HepG2 (cell line): ENCODE measurements around the gene DBN1. TPM values are rescaled to one million over a fixed set of nuclear protein-coding genes. Genes with fewer than 3 reads are reported as not detected.

ENCODE experiments used
- ESRRA ChIP-seq: sonication (generic); formaldehyde crosslinking; IDR thresholded peaks from 2 replicates; pipeline ENCODE4 v1.5.1; 2020; ENCODE audit warnings: mild to moderate bottlenecking, low read depth, missing genetic modification reagents
- FOXO4 ChIP-seq: sonication (generic); formaldehyde crosslinking; conservative IDR thresholded peaks from 2 replicates; pipeline ENCODE4 v1.8.1; 2023; ENCODE audit warnings: missing genetic modification reagents
- GABPB1 ChIP-seq: IDR thresholded peaks from 2 replicates; pipeline ENCODE4 v1.6.1; 2016; ENCODE audit warnings: mild to moderate bottlenecking, missing genetic modification reagents, moderate library complexity, missing compliant biosample characterization
- HNRNPH1 ChIP-seq: fragments of 200-400 bp; formaldehyde crosslinking; optimal IDR thresholded peaks from 2 replicates; pipeline ENCODE3; 2017; ENCODE audit warnings: mild to moderate bottlenecking, low read depth, low read length
- JUN ChIP-seq: sonication (generic); formaldehyde crosslinking; IDR thresholded peaks from 2 replicates; pipeline ENCODE4 v1.4.0; 2020; ENCODE audit warnings: mild to moderate bottlenecking, missing genetic modification reagents
- MXD4 ChIP-seq: IDR thresholded peaks from 2 replicates; pipeline ENCODE4 v1.6.1; 2016; ENCODE audit warnings: mild to moderate bottlenecking, missing biosample characterization, missing genetic modification reagents
- NCOR1 ChIP-seq: fragments of 200-600 bp; sonication (generic); IDR thresholded peaks from 2 replicates; pipeline ENCODE4 v1.7.0; 2017; ENCODE audit warnings: antibody characterized with exemption, low read length, borderline replicate concordance
- NFE2 ChIP-seq: sonication (generic); formaldehyde crosslinking; IDR thresholded peaks from 2 replicates; pipeline ENCODE4 v1.4.0; 2020; ENCODE audit warnings: missing genetic modification reagents
- NR1H2 ChIP-seq: sonication (generic); formaldehyde crosslinking; IDR thresholded peaks from 2 replicates; pipeline ENCODE4 v1.8.1; 2022; ENCODE audit warnings: low read depth, missing genetic modification reagents, borderline replicate concordance
- POLR2AphosphoS2 ChIP-seq: IDR thresholded peaks from 2 replicates; pipeline ENCODE4 v1.6.1; 2011; ENCODE audit warnings: low read depth, low read length, improper control_type of control experiment
- STAT6 ChIP-seq: sonication (generic); formaldehyde crosslinking; IDR thresholded peaks from 2 replicates; pipeline ENCODE4 v1.4.0; 2020; ENCODE audit warnings: missing genetic modification reagents, mild to moderate bottlenecking, borderline replicate concordance
- XBP1 ChIP-seq: sonication (generic); formaldehyde crosslinking; IDR thresholded peaks from 2 replicates; pipeline ENCODE4 v1.5.0; 2020; ENCODE audit warnings: missing genetic modification reagents
- ZBTB7A ChIP-seq: sonication (generic); formaldehyde crosslinking; IDR thresholded peaks from 2 replicates; pipeline ENCODE4 v1.8.0; 2022; ENCODE audit warnings: mild to moderate bottlenecking, missing genetic modification reagents
- ZC3H13 ChIP-seq: sonication (generic); formaldehyde crosslinking; IDR thresholded peaks from 2 replicates; pipeline ENCODE4 v1.8.1; 2023; ENCODE audit warnings: mild to moderate bottlenecking, missing genetic modification reagents, moderate library complexity
- ZNF264 ChIP-seq: sonication (generic); formaldehyde crosslinking; IDR thresholded peaks from 2 replicates; pipeline ENCODE4 v1.4.0; 2020; ENCODE audit warnings: missing genetic modification reagents
- ZNF34 ChIP-seq: sonication (generic); formaldehyde crosslinking; IDR thresholded peaks from 2 replicates; pipeline ENCODE4 v1.4.0; 2020; ENCODE audit warnings: mild to moderate bottlenecking, missing genetic modification reagents, borderline replicate concordance
- ZNF446 ChIP-seq: sonication (generic); formaldehyde crosslinking; IDR thresholded peaks from 2 replicates; pipeline ENCODE4 v1.5.0; 2020; ENCODE audit warnings: mild to moderate bottlenecking, missing genetic modification reagents
- ZNF761 ChIP-seq: sonication (generic); formaldehyde crosslinking; conservative IDR thresholded peaks from 2 replicates; pipeline ENCODE4 v1.4.0; 2020; ENCODE audit warnings: mild to moderate bottlenecking, missing genetic modification reagents
- ZNF850 ChIP-seq: sonication (generic); formaldehyde crosslinking; conservative IDR thresholded peaks from 2 replicates; pipeline ENCODE4 v1.9.0; 2021; ENCODE audit warnings: mild to moderate bottlenecking, missing genetic modification reagents
- ZUFSP ChIP-seq: sonication (generic); formaldehyde crosslinking; IDR thresholded peaks from 2 replicates; pipeline ENCODE4 v1.9.0; 2021; ENCODE audit warnings: missing genetic modification reagents, mild to moderate bottlenecking, borderline replicate concordance
- ZXDC ChIP-seq: sonication (generic); formaldehyde crosslinking; IDR thresholded peaks from 2 replicates; pipeline ENCODE4 v1.5.0; 2020; ENCODE audit warnings: mild to moderate bottlenecking, missing genetic modification reagents
- polyA plus RNA-seq, 8 experiments: library from polyadenylated mRNA; depleted of rRNA in 3 of 8; stranded (reverse) in 7 of 8; unstranded in 1 of 8; fragments of >200 nt; fragmentation: Illumina TruSeq in 4 of 8; extraction: Trizol in 4 of 8; gene quantifications; 2 replicates each; pipeline versions ENCODE4 v1.2.1 to v1.2.3, GENCODE V29; 2011 to 2016; ENCODE audit warnings: low read depth in 4 of 8, missing spikeins in 1 of 8, mixed read lengths in 1 of 8; ENCODE audit not compliant: insufficient read depth in 1 of 8
- total RNA-seq, 5 experiments: library from RNA; depleted of rRNA; stranded (reverse); fragments of >200 nt; fragmentation: Illumina TruSeq; extraction: Trizol; gene quantifications; 2 replicates each; pipeline ENCODE4 v1.2.3, GENCODE V29; 2016; ENCODE audit warnings: low read depth in 1 of 5

DBN1 gene
- total and polyA plus RNA-seq, 2 of the 13 experiments (the other 11 are each of a cell fraction or from before 2014, with no cell fraction given) = 27.0 to 37.3 TPM

- TF ChIP-seq HNRNPH1 (no peak), XBP1 (CRISPR knock-in tag) (no peak), ZNF850 (CRISPR knock-in tag) (no peak; the same call in 1 of the 2 replicates), ZXDC (CRISPR knock-in tag) (no peak), MXD4 (CRISPR knock-in tag) (no peak), ZNF761 (CRISPR knock-in tag) (no peak), FOXO4 (CRISPR knock-in tag) (no peak), JUN (CRISPR knock-in tag) (no peak), ZNF264 (no peak), GABPB1 (CRISPR knock-in tag) (peak; percentile 49), ESRRA (CRISPR knock-in tag) (0 out of 2 replicates have a peak, but pooled peaks have one; percentile 25), ZNF446 (CRISPR knock-in tag) (no peak), ZBTB7A (CRISPR knock-in tag) (no peak), NFE2 (CRISPR knock-in tag) (no peak), ZC3H13 (CRISPR knock-in tag) (peak; percentile 15; the same call in 1 of the 2 replicates), STAT6 (CRISPR knock-in tag) (no peak), ZNF34 (no peak), NCOR1 (no peak), POLR2AphosphoS2 (no peak), ZUFSP (CRISPR knock-in tag) (no peak), NR1H2 (CRISPR knock-in tag) (no peak)
Observed at GRCh38 chr5:177455661-177456590, 17.5 kb downstream of the DBN1 start (continued).
